ENCODE measurements around the gene KANK3. TPM values are rescaled to one million over a fixed set of nuclear protein-coding genes. Genes with fewer than 3 reads are reported as not detected.

The KANK3 gene
- total and polyA plus RNA-seq, 10 of the 15 experiments (the other 5 are each of a cell fraction or from before 2014, with no cell fraction given), result 0.03 to 0.93 (median 0.22) TPM; not detected in 1

DNA sequence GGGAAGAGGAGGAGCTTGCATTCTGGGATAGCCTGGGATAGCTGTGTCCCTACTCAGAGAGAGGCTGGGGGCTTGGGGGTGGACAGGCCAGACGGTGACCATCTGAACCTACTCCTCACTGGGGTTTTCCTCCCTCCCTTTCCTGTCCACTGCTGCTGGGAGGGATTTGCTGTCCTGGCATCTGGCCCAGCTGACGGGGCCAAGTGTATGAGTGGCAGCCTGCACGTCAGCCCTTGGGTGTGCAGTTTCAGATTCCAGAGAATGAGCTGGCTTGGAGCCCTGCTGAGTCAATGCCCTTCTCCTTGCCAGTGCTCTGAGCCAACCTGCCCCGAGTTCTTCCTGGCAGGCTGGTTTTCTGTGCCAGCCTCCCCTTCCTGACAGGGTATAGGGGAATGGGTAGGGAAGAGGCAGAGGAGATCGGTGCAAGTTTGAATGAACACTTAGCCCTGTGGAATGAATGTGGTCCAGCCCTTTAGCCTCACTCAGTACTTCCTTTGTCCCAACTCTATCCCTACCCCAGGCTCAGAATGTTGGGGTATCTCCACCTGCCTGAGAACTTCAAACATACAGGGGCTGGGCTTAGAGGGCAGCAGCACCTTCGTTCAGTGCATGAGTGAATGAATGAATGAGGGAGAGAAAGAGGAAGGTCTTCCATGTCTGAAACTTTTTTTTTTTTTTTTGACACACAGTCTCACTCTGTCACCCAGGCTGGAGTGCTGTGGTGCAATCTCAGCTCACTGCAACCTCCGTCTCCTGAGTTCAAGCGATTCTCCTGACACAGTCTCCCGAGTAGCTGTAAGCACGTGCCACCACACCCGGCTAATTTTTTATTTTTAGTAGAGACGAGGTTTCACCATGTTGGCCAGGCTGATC lies 19.1 kb upstream of the KANK3 start:
- Histone ChIP-seq H3K79me2 (ENCODE audit: control insufficient read depth, insufficient read depth, low read length) (no peaks in the 10 kb centered on the region), H3K9ac (ENCODE audit: control insufficient read depth, insufficient read depth, low read length) (no peak overlapping the region), H3K27me3 (replicated peaks in 1 of 2; ENCODE audit: control insufficient read depth in 2 of 2, insufficient read depth in 2 of 2, low read length in 1 of 2) (peaks cover 0 to 6% of the 10 kb centered on the region in 2 experiments; a peak in 2 of 4 replicates), H3K36me3 (ENCODE audit: control insufficient read depth in 2 of 2, insufficient read depth in 2 of 2, low read length in 1 of 2) (no peaks in the 10 kb centered on the region), H3K4me3 (no peak overlapping the region), H4K20me1 (ENCODE audit: control insufficient read depth, insufficient read depth) (no peaks in the 10 kb centered on the region), H3K27ac (ENCODE audit: control insufficient read depth, insufficient read depth) (no peak overlapping the region), H3K4me1 (ENCODE audit: control insufficient read depth, insufficient read depth, low read length) (no peaks in the 10 kb centered on the region), H3K4me2 (ENCODE audit: control insufficient read depth, insufficient read depth) (no peak overlapping the region), H2AFZ (ENCODE audit: control insufficient read depth, low read depth, low read length) (no peak overlapping the region), H3K9me3 (replicated peaks; ENCODE audit: control insufficient read depth, insufficient read depth, low read length) (no peaks in the 10 kb centered on the region)
- TF ChIP-seq CREM (IDR thresholded peaks at IDR 0.05; ENCODE audit: low read depth), result no peak
- TF ChIP-seq, protein P1, sequence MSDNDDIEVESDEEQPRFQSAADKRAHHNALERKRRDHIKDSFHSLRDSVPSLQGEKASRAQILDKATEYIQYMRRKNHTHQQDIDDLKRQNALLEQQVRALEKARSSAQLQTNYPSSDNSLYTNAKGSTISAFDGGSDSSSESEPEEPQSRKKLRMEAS (IDR thresholded peaks at IDR 0.05; ENCODE audit: low read depth, low read length), result no peak
- TF ChIP-seq ZNF622 (IDR thresholded peaks at IDR 0.05), result no peak
- no peak for TF ChIP-seq ESRRA (IDR thresholded peaks at IDR 0.05; ENCODE audit: low read length)
- no peak for TF ChIP-seq FOXM1 (IDR thresholded peaks at IDR 0.05; ENCODE audit: low read depth, low read length)
- TF ChIP-seq RELB (IDR thresholded peaks at IDR 0.05; ENCODE audit: low read depth), result no peak
- no peak for TF ChIP-seq MEF2B (IDR thresholded peaks at IDR 0.05; ENCODE audit: partially characterized antibody, poor library complexity, severe bottlenecking)
- TF ChIP-seq NFXL1 (IDR thresholded peaks at IDR 0.05; ENCODE audit: borderline replicate concordance), result no peak
- TF ChIP-seq ZNF24 (IDR thresholded peaks at IDR 0.05), result 0 out of 2 replicates have a peak, but pooled peaks have one; percentile 51
- TF ChIP-seq, protein P2, sequence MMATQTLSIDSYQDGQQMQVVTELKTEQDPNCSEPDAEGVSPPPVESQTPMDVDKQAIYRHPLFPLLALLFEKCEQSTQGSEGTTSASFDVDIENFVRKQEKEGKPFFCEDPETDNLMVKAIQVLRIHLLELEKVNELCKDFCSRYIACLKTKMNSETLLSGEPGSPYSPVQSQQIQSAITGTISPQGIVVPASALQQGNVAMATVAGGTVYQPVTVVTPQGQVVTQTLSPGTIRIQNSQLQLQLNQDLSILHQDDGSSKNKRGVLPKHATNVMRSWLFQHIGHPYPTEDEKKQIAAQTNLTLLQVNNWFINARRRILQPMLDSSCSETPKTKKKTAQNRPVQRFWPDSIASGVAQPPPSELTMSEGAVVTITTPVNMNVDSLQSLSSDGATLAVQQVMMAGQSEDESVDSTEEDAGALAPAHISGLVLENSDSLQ (IDR thresholded peaks at IDR 0.05), result peak; percentile 62; the same call in 1 of the 2 replicates
- TF ChIP-seq, protein P3, sequence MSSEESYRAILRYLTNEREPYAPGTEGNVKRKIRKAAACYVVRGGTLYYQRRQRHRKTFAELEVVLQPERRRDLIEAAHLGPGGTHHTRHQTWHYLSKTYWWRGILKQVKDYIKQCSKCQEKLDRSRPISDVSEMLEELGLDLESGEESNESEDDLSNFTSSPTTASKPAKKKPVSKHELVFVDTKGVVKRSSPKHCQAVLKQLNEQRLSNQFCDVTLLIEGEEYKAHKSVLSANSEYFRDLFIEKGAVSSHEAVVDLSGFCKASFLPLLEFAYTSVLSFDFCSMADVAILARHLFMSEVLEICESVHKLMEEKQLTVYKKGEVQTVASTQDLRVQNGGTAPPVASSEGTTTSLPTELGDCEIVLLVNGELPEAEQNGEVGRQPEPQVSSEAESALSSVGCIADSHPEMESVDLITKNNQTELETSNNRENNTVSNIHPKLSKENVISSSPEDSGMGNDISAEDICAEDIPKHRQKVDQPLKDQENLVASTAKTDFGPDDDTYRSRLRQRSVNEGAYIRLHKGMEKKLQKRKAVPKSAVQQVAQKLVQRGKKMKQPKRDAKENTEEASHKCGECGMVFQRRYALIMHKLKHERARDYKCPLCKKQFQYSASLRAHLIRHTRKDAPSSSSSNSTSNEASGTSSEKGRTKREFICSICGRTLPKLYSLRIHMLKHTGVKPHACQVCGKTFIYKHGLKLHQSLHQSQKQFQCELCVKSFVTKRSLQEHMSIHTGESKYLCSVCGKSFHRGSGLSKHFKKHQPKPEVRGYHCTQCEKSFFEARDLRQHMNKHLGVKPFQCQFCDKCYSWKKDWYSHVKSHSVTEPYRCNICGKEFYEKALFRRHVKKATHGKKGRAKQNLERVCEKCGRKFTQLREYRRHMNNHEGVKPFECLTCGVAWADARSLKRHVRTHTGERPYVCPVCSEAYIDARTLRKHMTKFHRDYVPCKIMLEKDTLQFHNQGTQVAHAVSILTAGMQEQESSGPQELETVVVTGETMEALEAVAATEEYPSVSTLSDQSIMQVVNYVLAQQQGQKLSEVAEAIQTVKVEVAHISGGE (CRISPR knock-in tag; IDR thresholded peaks at IDR 0.05), result no peak
- no peak for FAIRE-seq
- DNase-seq (ENCODE audit: low read depth, low spot score), result no peak
- in situ Hi-C loops (cut with MboI), result no loop called here
- no TSS peak for BruUV-seq (replicated peaks)
- intact Hi-C loops (cut with micrococcal nuclease; ENCODE audit: unreplicated experiment), result no loop called here
- CTCF ChIA-PET, result interaction anchor here (1.1 to 2.8 kb wide), 3 partner anchors 8 to 216 kb away, joined by 3 to 8 read pairs (median 4); no protein-coding TSS in a partner anchor
- WGBS (ENCODE audit: insufficient coverage, insufficient replicate concordance, low lambda C conversion rate, missing lambda C conversion rate), result 44% methylated on average over 12 of the region's 12 CpGs
- RAD21 ChIA-PET (ENCODE audit: unreplicated experiment), result interaction anchor here (1.3 kb wide), 1 partner anchor 10 kb away, joined by 3 read pairs; no protein-coding TSS in a partner anchor
- ATAC-seq, result no peak
- POLR2A ChIA-PET, result interaction anchor here (0.6 to 0.7 kb wide), 2 partner anchors 37 to 155 kb away, joined by 4 read pairs; no protein-coding TSS in a partner anchor
- SMC1A ChIA-PET (ENCODE audit: uncharacterized antibody, unreplicated experiment), result interaction anchor here (1.0 to 1.2 kb wide), 2 partner anchors 41 to 144 kb away, joined by 3 read pairs; partner anchors contain the start of genes NDUFA7 and RPS28

Data from GM12878 (cell line).